Neural progenitor cell (in vitro differentiated cells): ENCODE measurements around the gene BOLA1. TPM values are rescaled to one million over a fixed set of nuclear protein-coding genes. Genes with fewer than 3 reads are reported as not detected.
A peak's percentile ranks its signal among the peaks of the same experiment; 100 is the strongest.
"Not testable (repeated sequence)": the region's sequence is repeated elsewhere in the genome, so short reads cannot be mapped to it uniquely, and the experiment has no call there.

Experiments used
- DNase-seq: peaks from one replicate; pipeline ENCODE4 v3.0.0-alpha.2; 2016; ENCODE audit warnings: low spot score
- H2AFZ ChIP-seq: fragments of 200-600 bp; sonication (generic); replicated peaks from 2 replicates; pipeline ENCODE4 v1.6.1; 2016; ENCODE audit warnings: antibody characterized with exemption
- H3F3A ChIP-seq: fragments of 200-600 bp; sonication (generic); 2 replicates; pipeline ENCODE4 v1.6.1; 2016; ENCODE audit warnings: antibody characterized with exemption, low read depth
- H3K27ac ChIP-seq: fragments of 200-600 bp; sonication (generic); 2 replicates; pipeline ENCODE4 v1.5.1; 2016; ENCODE audit warnings: mild to moderate bottlenecking
- H3K27me3 ChIP-seq: fragments of 200-600 bp; sonication (generic); 2 replicates; pipeline ENCODE4 v1.6.1; 2016; ENCODE audit warnings: mild to moderate bottlenecking, moderate library complexity
- H3K36me3 ChIP-seq: fragments of 200-600 bp; sonication (generic); 2 replicates; pipeline ENCODE4 v1.5.1; 2016
- H3K4me1 ChIP-seq: fragments of 200-600 bp; sonication (generic); 2 replicates; pipeline ENCODE4 v1.6.1; 2016; ENCODE audit warnings: mixed run types
- H3K4me2 ChIP-seq: fragments of 200-600 bp; sonication (generic); 2 replicates; pipeline ENCODE4 v1.6.1; 2016
- H3K4me3 ChIP-seq: fragments of 200-600 bp; sonication (generic); 2 replicates; pipeline ENCODE4 v1.5.1; 2016
- H3K79me2 ChIP-seq: fragments of 200-600 bp; sonication (generic); 2 replicates; pipeline ENCODE4 v1.6.1; 2016; ENCODE audit warnings: low read depth
- H3K9ac ChIP-seq: fragments of 200-600 bp; sonication (generic); 2 replicates; pipeline ENCODE4 v1.6.1; 2016
- H3K9me3 ChIP-seq: fragments of 200-600 bp; sonication (generic); 2 replicates; pipeline ENCODE4 v1.5.1; 2016; ENCODE audit warnings: low read depth
- H4K20me1 ChIP-seq: fragments of 200-600 bp; sonication (generic); 2 replicates; pipeline ENCODE4 v1.6.1; 2016; ENCODE audit warnings: low read depth
- H3K27ac Mint-ChIP-seq: 3 replicates; pipeline ENCODE4 v1.8.0; 2021; ENCODE audit warnings: mixed read lengths
- H3K27me3 Mint-ChIP-seq: 2 replicates; pipeline ENCODE4 v1.8.0; 2022; ENCODE audit warnings: low read depth, mild to moderate bottlenecking, inconsistent platforms, moderate library complexity, mixed read lengths; ENCODE audit not compliant: insufficient read depth
- H3K36me3 Mint-ChIP-seq: 3 replicates; pipeline ENCODE4 v1.8.0; 2021; ENCODE audit warnings: mixed read lengths
- H3K4me1 Mint-ChIP-seq: 3 replicates; pipeline ENCODE4 v1.8.0; 2021; ENCODE audit warnings: mixed read lengths
- H3K4me3 Mint-ChIP-seq: 3 replicates; pipeline ENCODE4 v1.8.0; 2021; ENCODE audit warnings: mild to moderate bottlenecking, moderate library complexity, mixed read lengths
- H3K9me3 Mint-ChIP-seq: 3 replicates; pipeline ENCODE4 v1.8.0; 2020; ENCODE audit warnings: mixed read lengths
- EZH2 ChIP-seq: fragments of 200-600 bp; sonication (generic); IDR thresholded peaks from 2 replicates; pipeline ENCODE4 v1.6.1; 2017; ENCODE audit warnings: antibody characterized with exemption, mild to moderate bottlenecking, moderate library complexity
- EZH2phosphoT487 ChIP-seq: fragments of 200-600 bp; sonication (generic); IDR thresholded peaks from 2 replicates; pipeline ENCODE4 v1.6.1; 2017; ENCODE audit warnings: antibody characterized with exemption
- total RNA-seq: library from RNA; depleted of rRNA; stranded (reverse); fragments of >200 nt; gene quantifications from 2 replicates; pipeline ENCODE4 v1.2.3, GENCODE V29; 2015; ENCODE audit warnings: low replicate concordance
- TF ChIP-seq, protein P1 (sequence below): fragments of 200-600 bp; sonication (generic); IDR thresholded peaks from 2 replicates; pipeline ENCODE4 v1.5.1; 2017; ENCODE audit warnings: antibody characterized with exemption, mild to moderate bottlenecking

BOLA1 gene, protein sequence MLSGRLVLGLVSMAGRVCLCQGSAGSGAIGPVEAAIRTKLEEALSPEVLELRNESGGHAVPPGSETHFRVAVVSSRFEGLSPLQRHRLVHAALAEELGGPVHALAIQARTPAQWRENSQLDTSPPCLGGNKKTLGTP
- 2.4 and 13.7 TPM in 2 replicates for total RNA-seq

DNA sequence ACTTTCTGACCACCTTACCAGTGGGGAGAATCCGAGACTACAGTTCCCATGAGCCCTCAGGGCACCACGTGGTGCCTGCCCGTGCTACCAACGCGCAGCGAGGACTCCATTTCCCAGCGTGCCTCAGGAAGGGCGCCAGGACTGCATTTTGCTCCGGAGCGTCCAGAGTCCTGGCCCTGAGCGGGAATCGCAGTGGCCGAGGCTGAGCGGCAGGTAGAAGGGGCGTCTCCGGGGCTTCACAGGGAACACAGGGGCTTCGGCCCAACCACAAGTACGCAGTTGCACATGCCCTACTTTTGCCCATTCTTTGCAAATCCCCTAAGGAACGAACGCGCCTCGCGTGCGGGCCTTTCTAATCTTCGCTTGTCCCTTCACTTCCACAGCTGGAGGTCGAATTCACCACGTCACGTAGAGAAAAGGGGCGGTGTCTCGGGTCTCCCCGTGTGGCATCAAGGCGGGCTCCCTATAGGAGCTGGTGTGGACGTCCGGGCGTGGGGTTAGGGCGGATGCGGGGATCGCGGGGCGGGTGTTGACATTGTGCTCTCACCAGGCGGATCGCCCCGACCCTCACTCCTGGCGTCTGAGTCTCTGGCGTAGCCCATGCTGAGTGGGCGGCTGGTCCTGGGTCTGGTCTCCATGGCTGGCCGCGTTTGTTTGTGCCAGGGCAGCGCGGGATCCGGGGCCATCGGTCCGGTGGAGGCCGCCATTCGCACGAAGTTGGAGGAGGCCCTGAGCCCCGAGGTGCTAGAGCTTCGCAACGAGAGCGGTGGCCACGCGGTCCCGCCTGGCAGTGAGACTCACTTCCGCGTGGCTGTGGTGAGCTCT, at the start of gene BOLA1:
TSS of gene BOLA1 (plus strand) at position 109 of the 825 bp plus-strand sequence. CDS start at position 601, 492 bp downstream.
- Mint-ChIP-seq H3K4me3 (peak within 1 kb of the TSS; percentile 85), H3K27ac (peak within 1 kb of the TSS; percentile 95), H3K4me1 (peaks cover 13% of the 10 kb centered on the region)

DNA sequence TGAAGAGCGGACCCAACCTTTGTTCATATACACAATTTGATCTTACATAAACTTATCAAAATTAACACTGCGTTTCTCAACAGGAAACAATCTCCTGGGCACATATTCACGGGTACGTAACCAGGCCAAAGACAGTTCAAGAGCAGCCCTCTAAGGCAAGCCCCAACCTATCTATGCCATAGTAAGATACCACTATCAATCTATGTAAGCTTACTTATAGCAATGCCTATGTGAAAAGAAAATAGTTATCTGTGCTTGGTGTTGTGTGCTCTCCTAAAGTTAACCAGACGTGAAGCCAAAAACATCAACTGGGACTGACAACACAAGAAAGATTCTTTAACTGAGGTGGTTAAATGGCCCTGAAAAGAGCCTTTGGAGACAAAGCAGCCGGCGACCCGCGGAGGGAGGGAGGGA, 49.4 kb upstream of the BOLA1 start:
- Histone ChIP-seq H3K79me2 (peaks cover 52% of the 10 kb centered on the region), H3F3A (peaks cover 36% of the 10 kb centered on the region), H3K27me3 (no peaks in the 10 kb centered on the region), H3K4me2 (peak overlapping the region; percentile 97), H4K20me1 (peaks cover 52% of the 10 kb centered on the region), H2AFZ (no peak overlapping the region), H3K4me3 (peak overlapping the region; percentile 100), H3K27ac (peak overlapping the region; percentile 68), H3K9me3 (no peaks in the 10 kb centered on the region), H3K4me1 (peaks cover 42% of the 10 kb centered on the region), H3K36me3 (no peaks in the 10 kb centered on the region), H3K9ac (peak overlapping the region; percentile 79)
- no peaks in the 10 kb centered on the region for H3K9me3 Mint-ChIP-seq
- H3K27me3 Mint-ChIP-seq, result no peaks in the 10 kb centered on the region
- TF ChIP-seq, protein P1, sequence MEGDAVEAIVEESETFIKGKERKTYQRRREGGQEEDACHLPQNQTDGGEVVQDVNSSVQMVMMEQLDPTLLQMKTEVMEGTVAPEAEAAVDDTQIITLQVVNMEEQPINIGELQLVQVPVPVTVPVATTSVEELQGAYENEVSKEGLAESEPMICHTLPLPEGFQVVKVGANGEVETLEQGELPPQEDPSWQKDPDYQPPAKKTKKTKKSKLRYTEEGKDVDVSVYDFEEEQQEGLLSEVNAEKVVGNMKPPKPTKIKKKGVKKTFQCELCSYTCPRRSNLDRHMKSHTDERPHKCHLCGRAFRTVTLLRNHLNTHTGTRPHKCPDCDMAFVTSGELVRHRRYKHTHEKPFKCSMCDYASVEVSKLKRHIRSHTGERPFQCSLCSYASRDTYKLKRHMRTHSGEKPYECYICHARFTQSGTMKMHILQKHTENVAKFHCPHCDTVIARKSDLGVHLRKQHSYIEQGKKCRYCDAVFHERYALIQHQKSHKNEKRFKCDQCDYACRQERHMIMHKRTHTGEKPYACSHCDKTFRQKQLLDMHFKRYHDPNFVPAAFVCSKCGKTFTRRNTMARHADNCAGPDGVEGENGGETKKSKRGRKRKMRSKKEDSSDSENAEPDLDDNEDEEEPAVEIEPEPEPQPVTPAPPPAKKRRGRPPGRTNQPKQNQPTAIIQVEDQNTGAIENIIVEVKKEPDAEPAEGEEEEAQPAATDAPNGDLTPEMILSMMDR, result no peak
- TF ChIP-seq EZH2 (no peak), EZH2phosphoT487 (no peak)
- H3K4me3 Mint-ChIP-seq, result peak overlapping the region; percentile 91
- DNase-seq, result peak; percentile 24
- peaks cover 4% of the 10 kb centered on the region for H3K36me3 Mint-ChIP-seq
- peaks cover 42% of the 10 kb centered on the region for H3K4me1 Mint-ChIP-seq
- H3K27ac Mint-ChIP-seq, result peak overlapping the region; percentile 87

More for the DNA sequence above, at the start of gene BOLA1:
- peaks cover 9% of the 10 kb centered on the region for H3K36me3 Mint-ChIP-seq
- TF ChIP-seq EZH2phosphoT487, result no peak
- TF ChIP-seq, protein P1, result no peak
- TF ChIP-seq EZH2, result no peak
- H3K9me3 Mint-ChIP-seq, result peaks cover 3% of the 10 kb centered on the region
- H3K4me2 ChIP-seq, result peak within 1 kb of the TSS; percentile 68
- no peaks in the 10 kb centered on the region for H3K79me2 ChIP-seq
- H2AFZ ChIP-seq, result peak within 1 kb of the TSS; percentile 81
- no peaks in the 10 kb centered on the region for H3F3A ChIP-seq
- no peaks in the 10 kb centered on the region for H4K20me1 ChIP-seq
- no peaks in the 10 kb centered on the region for H3K9me3 ChIP-seq
- H3K9ac ChIP-seq, result no peak within 1 kb of the TSS
- no peaks in the 10 kb centered on the region for H3K27me3 Mint-ChIP-seq
- no peaks in the 10 kb centered on the region for H3K4me1 ChIP-seq
- H3K36me3 ChIP-seq, result no peaks in the 10 kb centered on the region
- no peaks in the 10 kb centered on the region for H3K27me3 ChIP-seq
- H3K4me3 ChIP-seq, result peak within 1 kb of the TSS; percentile 39
- DNase-seq, result peak; percentile 96
- H3K27ac ChIP-seq, result no peak within 1 kb of the TSS

DNA sequence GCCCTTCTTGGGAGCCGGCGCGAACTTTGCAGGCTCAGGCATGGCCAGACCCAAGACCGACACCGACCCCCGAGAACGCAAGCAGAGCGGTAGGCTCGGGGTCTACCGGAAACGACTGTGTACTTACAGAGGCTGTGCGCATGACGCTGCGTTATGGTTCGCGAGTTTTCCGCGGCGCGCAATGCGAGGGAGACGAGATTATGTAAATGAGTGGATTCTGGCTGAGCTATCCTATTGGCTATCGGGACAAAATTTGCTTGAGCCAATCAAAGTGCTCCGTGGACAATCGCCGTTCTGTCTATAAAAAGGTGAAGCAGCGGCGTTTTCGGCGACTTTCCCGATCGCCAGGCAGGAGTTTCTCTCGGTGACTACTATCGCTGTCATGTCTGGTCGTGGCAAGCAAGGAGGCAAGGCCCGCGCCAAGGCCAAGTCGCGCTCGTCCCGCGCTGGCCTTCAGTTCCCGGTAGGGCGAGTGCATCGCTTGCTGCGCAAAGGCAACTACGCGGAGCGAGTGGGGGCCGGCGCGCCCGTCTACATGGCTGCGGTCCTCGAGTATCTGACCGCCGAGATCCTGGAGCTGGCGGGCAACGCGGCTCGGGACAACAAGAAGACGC, 48.5 kb upstream of the BOLA1 start:
- H3K4me3 Mint-ChIP-seq, H3K27ac ChIP-seq, H3K4me3 ChIP-seq, H3K4me2 ChIP-seq, H3K9ac ChIP-seq, H3K27me3 ChIP-seq, DNase-seq, H2AFZ ChIP-seq, H3K27ac Mint-ChIP-seq, H3K36me3 ChIP-seq, H3K9me3 Mint-ChIP-seq, H3K36me3 Mint-ChIP-seq, H3K9me3 ChIP-seq, H3K27me3 Mint-ChIP-seq: not testable (repeated sequence)
- H3K4me1 ChIP-seq, result peaks cover 33% of the 10 kb centered on the region
- peaks cover 43% of the 10 kb centered on the region for H4K20me1 ChIP-seq
- H3K4me1 Mint-ChIP-seq, result peaks cover 33% of the 10 kb centered on the region
- H3F3A ChIP-seq, result peaks cover 27% of the 10 kb centered on the region
- peaks cover 44% of the 10 kb centered on the region for H3K79me2 ChIP-seq

DNA sequence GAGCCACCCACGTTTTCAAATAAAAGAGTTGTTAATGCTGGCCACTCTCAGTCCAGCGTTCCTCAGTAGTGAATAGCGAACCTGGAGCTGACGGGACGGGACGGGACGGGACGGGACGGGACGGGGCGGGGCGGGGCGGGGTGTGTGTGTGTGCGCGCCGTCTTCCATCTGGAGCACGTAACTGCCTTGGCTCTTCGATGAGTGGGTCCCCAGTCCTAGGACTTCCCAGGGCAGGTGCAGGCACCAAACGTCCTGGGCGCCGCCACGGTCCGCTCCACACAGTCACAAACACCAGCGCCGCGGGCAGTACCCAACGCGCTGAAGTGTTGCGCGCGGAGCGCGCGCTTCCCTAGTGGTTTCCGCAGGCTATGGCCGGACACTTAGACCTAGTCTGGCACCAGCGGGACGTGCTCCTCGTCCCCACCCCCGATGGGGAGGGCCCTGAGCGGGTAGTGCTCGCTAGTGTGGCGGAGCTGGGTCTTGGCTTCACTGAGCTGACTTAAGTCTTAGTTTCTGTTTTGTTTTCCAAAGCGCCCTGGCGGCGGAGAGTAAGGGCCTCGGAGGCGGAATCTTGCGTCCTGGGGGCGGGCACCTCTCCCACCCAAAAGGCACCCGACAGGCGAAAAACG, 47.7 kb upstream of the BOLA1 start:
- H3K4me1 Mint-ChIP-seq, result peaks cover 27% of the 10 kb centered on the region
- not testable (repeated sequence) for H3K27ac ChIP-seq, H3K36me3 ChIP-seq, H3K4me3 Mint-ChIP-seq, H3K9me3 Mint-ChIP-seq, H3K9me3 ChIP-seq, H3K4me3 ChIP-seq, H3K27me3 Mint-ChIP-seq, H3K27me3 ChIP-seq, H3K36me3 Mint-ChIP-seq, H3K27ac Mint-ChIP-seq, H2AFZ ChIP-seq, H3K9ac ChIP-seq, H3K4me2 ChIP-seq, DNase-seq
- Histone ChIP-seq H3K79me2 (peaks cover 35% of the 10 kb centered on the region), H3F3A (peaks cover 27% of the 10 kb centered on the region), H3K4me1 (peaks cover 25% of the 10 kb centered on the region), H4K20me1 (peaks cover 34% of the 10 kb centered on the region)

DNA sequence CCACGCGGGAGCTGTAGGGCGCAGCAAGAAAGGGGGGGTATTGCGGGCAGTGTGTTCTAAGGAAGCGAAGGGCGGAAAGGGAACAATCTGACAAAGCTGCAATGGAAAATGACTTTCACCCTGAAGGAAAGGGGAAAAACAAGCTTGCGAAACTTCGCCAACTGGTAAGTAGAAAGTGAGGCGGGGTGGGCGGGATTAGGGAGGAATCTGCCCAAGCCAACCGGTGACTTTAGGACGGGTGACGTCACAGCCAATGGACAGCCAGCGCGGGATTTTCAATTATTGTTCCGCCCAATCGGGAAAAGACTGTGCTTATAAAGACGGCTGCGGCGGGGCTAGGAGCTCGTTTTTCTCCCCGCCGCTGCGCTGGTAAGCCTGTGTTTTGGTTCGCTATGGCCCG, 47.1 kb upstream of the BOLA1 start:
- Histone ChIP-seq H3K4me1 (peaks cover 19% of the 10 kb centered on the region), H4K20me1 (peaks cover 29% of the 10 kb centered on the region), H3F3A (peaks cover 24% of the 10 kb centered on the region), H3K79me2 (peaks cover 29% of the 10 kb centered on the region)
- H3K4me3 Mint-ChIP-seq, H2AFZ ChIP-seq, H3K27ac Mint-ChIP-seq, DNase-seq, H3K9me3 ChIP-seq, H3K9me3 Mint-ChIP-seq, H3K36me3 Mint-ChIP-seq, H3K4me2 ChIP-seq, H3K4me3 ChIP-seq, H3K27ac ChIP-seq, H3K36me3 ChIP-seq, H3K9ac ChIP-seq, H3K27me3 ChIP-seq, H3K27me3 Mint-ChIP-seq: not testable (repeated sequence)
- H3K4me1 Mint-ChIP-seq, result peaks cover 21% of the 10 kb centered on the region

DNA sequence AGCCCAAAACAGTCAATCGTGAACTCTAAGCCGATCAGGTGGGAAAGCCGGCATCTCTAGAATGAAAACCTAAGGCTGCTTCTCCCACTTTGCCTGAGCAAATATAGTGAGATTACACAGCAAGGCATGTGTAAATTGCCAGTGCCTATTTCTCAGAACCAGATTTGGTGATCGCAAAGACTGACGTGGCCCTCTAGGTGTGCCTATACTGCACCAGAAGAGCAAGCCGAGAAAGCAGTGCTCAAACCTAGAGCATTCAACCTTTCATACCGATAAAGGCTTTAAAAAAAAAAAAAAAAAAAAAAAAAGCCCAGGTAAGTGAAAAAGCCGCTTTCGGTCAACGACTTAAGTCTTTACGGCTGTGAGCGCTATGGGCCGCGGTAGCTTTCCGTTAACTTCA, 39.1 kb upstream of the BOLA1 start:
- DNase-seq, H3F3A ChIP-seq, H3K27ac Mint-ChIP-seq, H2AFZ ChIP-seq, H3K9ac ChIP-seq, H3K27me3 ChIP-seq, H3K27ac ChIP-seq, H3K4me2 ChIP-seq, H3K4me3 ChIP-seq, H3K27me3 Mint-ChIP-seq, H3K9me3 Mint-ChIP-seq, H3K36me3 ChIP-seq, H3K4me1 Mint-ChIP-seq, H3K4me1 ChIP-seq, H3K79me2 ChIP-seq, H4K20me1 ChIP-seq, H3K4me3 Mint-ChIP-seq, H3K9me3 ChIP-seq, H3K36me3 Mint-ChIP-seq: not testable (repeated sequence)
